Inferior parietal cortex (tissue), 1 donor: ENCODE data around the gene IDE.
A peak's percentile ranks its signal among the peaks of the same experiment; 100 is the strongest.

Experiments
- DNase-seq: peaks from one replicate; pipeline ENCODE4 v3.0.0-alpha.2; 2016; ENCODE audit errors: extremely low spot score

Gene IDE

GRCh38 chr10:92567952-92568600, 5.8 kb downstream of the IDE start:
- DNase-seq: no peak

- DNase-seq: no peak
These were observed 11.5 kb downstream of the IDE start for GRCh38 chr10:92562424-92562823.

DNA sequence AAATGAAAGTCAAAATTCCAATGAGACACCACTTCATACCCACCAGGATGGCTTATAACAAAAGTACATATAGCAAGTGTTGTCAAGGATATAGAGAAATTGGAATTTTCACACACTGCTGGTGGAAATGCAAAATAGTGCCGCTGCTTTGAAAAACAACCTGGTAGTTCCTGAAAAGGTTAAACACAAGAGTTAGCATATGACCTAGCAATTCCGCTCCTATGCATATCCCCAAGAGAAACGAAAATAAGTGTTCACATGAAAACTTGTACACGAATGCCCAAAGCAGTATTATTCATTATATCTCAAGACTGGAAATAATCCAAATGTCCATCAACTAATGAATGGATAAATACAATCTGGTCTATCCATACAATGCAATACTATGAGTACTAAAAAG, 14.8 kb downstream of the IDE start:
- no peak for DNase-seq

- no peak for DNase-seq
These were observed 19.9 kb downstream of the IDE start for GRCh38 chr10:92553959-92554358.

GRCh38 chr10:92552310-92552709, 21.6 kb downstream of the IDE start:
- DNase-seq: no peak

GRCh38 chr10:92550924-92551323, 23.0 kb downstream of the IDE start:
- DNase-seq: no peak

GRCh38 chr10:92547676-92548075, 26.2 kb downstream of the IDE start:
- no peak for DNase-seq

GRCh38 chr10:92545556-92545955, 28.3 kb downstream of the IDE start:
- DNase-seq: no peak

- DNase-seq: no peak
These were observed 29.6 kb downstream of the IDE start for GRCh38 chr10:92544296-92544695.

DNA sequence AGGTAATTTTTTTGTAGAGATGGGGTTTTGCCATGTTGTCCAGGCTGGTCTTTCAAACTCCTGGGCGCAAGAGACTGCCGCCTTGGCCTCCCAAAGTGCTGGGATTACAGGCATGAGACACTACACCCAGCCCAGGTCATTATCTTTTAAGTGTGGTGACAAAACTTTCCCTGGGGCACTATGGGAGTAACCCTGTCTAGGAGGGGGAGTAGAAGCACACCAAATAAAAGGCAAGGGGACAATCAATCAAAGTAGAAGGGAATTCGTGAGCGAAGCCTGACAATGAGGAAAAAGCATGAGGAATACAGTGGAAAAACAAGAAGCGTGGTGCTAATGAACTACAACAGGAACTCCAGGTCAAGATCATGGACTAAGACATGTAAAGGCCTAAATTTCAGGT, 31.4 kb downstream of the IDE start:
- DNase-seq: no peak

DNA sequence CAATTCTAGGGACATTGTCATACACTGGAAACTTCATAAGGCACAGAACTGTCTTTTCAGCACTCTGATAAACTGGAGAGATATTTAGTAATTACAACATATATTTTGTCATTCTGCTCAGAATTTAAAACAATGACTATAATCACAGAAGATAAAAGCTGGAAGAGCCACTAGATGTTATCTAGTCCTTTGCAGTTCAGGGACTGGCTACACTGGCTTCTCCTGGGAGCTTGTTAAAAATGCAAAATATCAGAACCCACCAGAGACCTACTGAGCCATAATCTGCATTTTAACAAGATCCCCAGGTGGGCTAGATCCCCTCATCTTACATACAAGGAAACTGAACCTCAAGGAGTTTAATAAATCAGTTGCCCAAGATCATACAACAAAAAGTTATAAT, 32.3 kb downstream of the IDE start:
- DNase-seq: no peak

GRCh38 chr10:92538231-92538958, 35.5 kb downstream of the IDE start:
- DNase-seq: no peak

DNA sequence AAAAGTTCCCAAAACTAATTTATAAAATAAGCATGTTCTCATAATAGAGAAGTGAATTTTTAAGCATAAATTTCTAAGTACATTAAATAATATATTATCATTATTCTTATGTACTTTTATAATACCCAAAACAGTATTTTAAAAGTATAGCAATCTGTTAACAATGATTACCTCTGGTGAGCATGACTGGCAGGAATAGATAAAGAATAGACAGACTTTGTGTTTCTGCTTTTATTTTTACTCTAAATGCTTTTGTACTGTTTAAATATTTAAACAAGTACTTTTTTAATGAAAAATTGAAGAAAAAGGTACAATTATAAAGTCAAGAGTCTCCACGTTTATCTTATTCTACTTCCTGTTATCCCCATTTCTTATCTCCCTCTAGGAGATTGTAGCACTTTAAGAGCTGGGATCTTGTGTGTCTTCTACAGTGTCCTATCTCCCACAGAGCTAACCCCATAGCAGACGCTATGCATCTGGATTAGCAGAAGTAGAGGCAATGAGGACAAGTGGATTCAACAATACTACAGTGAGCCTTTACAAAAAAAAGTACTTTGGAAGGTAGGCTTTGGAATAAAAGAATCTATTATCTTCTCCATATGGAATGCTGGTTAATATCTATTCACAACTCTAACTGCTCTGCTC, 42.9 kb downstream of the IDE start:
- no peak for DNase-seq

DNA sequence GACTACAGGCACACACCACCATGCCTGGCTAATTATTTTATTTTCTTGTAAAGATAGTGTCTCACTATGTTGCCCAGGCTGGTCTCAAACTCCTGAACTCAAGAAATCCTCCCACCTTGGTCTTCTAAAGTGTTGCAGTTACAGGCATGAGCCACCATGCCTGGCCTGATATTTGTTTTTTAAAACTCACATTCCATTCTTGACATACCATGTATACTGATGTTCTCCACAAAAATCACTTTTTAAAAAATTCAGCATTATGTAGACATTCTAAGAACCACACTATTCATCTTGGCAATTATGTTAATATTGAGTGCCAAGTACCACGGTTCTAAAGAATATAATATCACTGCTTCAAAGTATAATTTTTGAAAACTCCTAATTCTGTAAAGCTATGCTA, 43.5 kb downstream of the IDE start:
- no peak for DNase-seq

DNA sequence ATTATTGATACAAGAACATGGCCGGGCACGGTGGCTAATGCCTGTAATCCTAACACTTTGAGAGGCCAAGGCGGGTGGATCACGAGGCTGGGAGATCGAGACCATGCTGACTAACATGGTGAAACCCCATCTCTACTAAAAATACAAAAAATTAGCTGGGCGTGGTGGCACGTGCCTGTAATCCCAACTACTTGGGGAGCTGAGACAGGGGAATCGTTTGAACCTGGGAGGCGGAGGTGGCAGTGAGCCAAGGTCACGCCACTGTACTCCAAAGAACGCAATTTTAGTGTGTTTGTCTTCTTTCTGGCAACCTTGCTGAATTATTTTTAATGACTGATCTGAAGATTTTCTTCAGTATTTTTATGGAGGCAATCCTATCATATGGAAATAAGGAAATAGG, 46.2 kb downstream of the IDE start:
- DNase-seq: no peak

DNA sequence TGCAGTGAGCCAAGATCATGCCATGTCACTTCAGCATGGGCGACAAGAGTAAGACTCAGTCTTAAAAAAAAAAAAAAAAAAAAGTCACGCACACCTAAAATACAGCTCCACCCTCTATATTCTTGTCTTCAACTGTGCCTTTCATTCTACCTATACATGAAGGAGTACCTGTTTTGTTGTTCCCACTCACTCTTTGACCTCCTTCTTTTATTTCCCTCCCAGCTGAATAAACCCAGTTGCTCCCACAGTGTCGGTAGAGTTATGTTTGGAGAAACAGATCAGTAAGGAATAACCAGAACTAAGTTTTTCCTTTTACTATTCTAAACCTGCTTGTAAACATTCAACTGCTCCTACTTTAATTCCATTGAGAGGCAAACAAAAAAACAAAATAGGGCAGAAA, 50.3 kb downstream of the IDE start:
- no peak for DNase-seq

DNA sequence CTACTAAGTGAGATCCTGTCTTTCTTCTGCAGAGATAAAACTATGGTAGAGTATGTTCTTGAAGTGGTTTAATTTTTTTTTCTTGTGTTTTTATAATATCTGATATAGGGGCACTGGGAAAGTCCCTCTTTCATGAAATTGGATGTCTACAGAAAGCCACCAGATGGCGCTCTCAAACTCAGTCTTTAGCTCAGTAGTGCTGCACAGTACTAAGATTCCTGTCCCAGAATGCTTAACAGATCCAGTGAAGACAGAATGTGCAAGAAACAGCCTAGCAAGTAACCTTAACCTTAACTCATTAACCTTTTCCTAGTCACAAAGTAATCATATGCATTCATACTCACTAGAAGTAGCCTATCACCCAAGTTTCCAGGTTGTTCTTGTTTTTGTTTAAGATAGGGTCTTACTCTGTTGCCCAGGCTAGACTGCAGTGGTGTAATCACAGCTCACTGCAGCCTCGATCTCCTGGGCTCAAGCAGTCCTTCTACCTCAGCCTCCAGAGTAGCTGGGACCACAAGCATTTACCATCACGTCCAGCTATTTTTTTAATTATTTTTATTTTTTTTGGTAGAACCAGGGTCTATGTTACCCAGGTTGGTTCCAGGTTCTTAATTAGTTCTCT, 56.7 kb downstream of the IDE start:
- peak; percentile 87 for DNase-seq

DNA sequence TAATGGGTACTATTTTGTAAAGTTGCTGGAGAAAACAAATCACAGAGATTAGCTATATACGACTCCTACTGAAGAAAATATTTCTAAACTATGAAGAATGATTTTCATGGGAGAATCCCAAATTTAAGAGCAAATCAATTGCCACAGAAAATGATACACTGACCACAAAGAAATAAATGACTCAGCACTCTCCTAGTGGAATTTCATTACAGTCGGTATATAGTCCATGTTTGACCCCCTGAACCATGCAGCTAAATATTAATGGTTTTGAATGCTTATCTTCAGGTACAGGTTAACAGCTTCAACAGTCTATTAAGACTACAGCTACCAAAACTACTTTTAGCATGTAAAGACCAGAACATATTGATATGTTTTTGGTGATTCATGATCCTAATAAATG, 65.0 kb downstream of the IDE start:
- no peak for DNase-seq

DNA sequence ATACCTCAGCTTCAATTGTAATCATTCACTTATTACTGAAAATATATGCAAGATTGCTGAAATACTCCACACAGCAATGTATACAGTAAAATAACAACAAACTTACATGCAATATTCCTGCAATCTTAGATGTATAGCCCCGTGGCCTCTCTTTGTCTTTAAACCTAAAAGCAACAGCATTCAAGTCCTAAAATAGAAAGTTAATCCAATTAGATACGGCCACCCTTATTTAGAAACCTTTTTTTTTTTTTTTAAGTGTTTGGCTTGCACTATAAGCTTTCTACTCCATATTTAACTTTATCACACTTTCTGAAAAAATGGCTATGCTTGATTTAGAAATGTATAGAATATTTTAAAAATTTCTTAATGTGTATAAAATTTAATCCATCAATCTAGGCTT, 67.6 kb downstream of the IDE start:
- DNase-seq: no peak

DNA sequence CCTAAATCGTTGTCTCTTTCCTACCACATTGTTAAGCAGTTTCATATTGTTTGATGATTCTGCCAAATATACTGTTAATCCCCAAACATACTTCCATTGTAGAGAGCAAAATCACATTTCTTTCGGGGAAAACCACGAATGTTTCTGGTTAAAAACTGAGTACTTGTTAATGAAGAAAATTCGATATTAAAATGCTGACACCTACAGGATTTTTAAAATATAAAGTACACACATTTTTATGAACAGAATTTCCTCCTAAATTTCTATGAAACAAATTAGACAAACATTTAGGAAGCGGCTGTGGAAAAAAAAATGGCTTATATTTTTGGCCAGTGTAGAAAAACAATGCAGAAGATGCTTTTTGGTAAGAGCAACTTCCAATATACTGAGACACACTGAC, 68.8 kb downstream of the IDE start:
- no peak for DNase-seq

DNA sequence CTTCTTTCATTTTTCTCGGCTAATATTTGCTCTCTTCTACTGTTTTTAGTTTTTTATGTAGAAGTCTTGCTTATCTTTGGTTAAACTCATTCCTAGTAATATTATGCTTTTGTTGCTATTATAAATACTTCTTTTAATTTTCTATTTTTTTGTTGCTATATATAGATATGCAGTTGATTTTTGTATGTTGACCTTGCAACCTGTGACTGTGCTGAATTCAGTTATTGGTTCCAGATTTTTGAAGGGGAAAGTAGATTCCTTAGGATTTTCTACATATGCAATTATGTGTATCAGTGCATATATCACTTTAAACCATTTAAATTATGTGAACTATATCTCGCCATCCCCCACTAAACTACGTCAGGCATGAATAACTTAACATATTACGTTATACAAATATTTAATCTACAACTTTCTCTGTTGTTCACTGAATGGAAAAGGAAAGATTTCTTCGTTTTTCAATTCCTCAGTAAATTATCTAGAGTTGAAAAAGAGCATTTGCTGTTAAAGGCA, 71.5 kb downstream of the IDE start:
- no peak for DNase-seq

- no peak for DNase-seq
These were observed 80.5 kb downstream of the IDE start for GRCh38 chr10:92493362-92493761.
